ENCODE results near the gene PCMT1. TPM values are rescaled to one million over a fixed set of nuclear protein-coding genes. Genes with fewer than 3 reads are reported as not detected.

PCMT1 gene
- total RNA-seq, 1 experiment from 2014 or later: 90.7 TPM

- ATAC-seq: no peak
- Mint-ChIP-seq H3K27me3 (ENCODE audit: low read depth) (no peaks in the 10 kb centered on the region), H3K4me3 (no peak overlapping the region), H3K27ac (no peak overlapping the region), H3K4me1 (peaks cover 6% of the 10 kb centered on the region), H3K9me3 (no peaks in the 10 kb centered on the region), H3K36me3 (no peaks in the 10 kb centered on the region)
- no peak for DNase-seq (ENCODE audit: low spot score)
- ChIA-PET POLR2A (no interaction called here), CTCF (no interaction called here)
- no peak for TF ChIP-seq FOXP1 (CRISPR knock-in tag; IDR thresholded peaks at IDR 0.05; ENCODE audit: borderline replicate concordance)
- TF ChIP-seq ZNF671 (CRISPR knock-in tag; IDR thresholded peaks at IDR 0.05): no peak
- TF ChIP-seq E2F1 (CRISPR knock-in tag; IDR thresholded peaks at IDR 0.05): no peak
- no peak for TF ChIP-seq ZMAT4 (CRISPR knock-in tag; IDR thresholded peaks at IDR 0.05)
- TF ChIP-seq ZNF121 (CRISPR knock-in tag; IDR thresholded peaks at IDR 0.05): no peak
- no peak for TF ChIP-seq MXD4 (CRISPR knock-in tag; IDR thresholded peaks at IDR 0.05; ENCODE audit: borderline replicate concordance)
- TF ChIP-seq AR (CRISPR knock-in tag; IDR thresholded peaks at IDR 0.05): no peak
- no peak for TF ChIP-seq ELF4 (CRISPR knock-in tag; IDR thresholded peaks at IDR 0.05; ENCODE audit: low read depth)
- TF ChIP-seq NR1H2 (CRISPR knock-in tag; IDR thresholded peaks at IDR 0.05): no peak
- no peak for TF ChIP-seq ATF1 (CRISPR knock-in tag; IDR thresholded peaks at IDR 0.05)
- TF ChIP-seq E2F4 (CRISPR knock-in tag; IDR thresholded peaks at IDR 0.05; ENCODE audit: borderline replicate concordance, low read depth): no peak
- TF ChIP-seq NFYB (CRISPR knock-in tag; conservative IDR thresholded peaks at IDR 0.05; ENCODE audit: low read depth): no peak
- no peak for TF ChIP-seq FOXP4 (CRISPR knock-in tag; IDR thresholded peaks at IDR 0.05)
Observed at GRCh38 chr6:149754548-149754947, 5.0 kb downstream of the PCMT1 start.

- Mint-ChIP-seq H3K4me3 (no peak overlapping the region), H3K27ac (peak overlapping the region; percentile 10), H3K36me3 (peaks cover 3% of the 10 kb centered on the region; the same call in 1 of the 2 replicates), H3K4me1 (peaks cover 3% of the 10 kb centered on the region), H3K9me3 (no peaks in the 10 kb centered on the region), H3K27me3 (ENCODE audit: low read depth) (no peaks in the 10 kb centered on the region)
- DNase-seq (ENCODE audit: low spot score): no peak
- no peak for ATAC-seq
- CTCF ChIA-PET: no interaction called here
- POLR2A ChIA-PET: interaction anchor here (0.6 to 0.7 kb wide), 2 partner anchors 85 to 454 kb away, joined by 4 to 5 read pairs; no protein-coding TSS in a partner anchor
- TF ChIP-seq TEAD1 (CRISPR knock-in tag; IDR thresholded peaks at IDR 0.05) (no peak), OVOL2 (CRISPR knock-in tag; IDR thresholded peaks at IDR 0.05; ENCODE audit: borderline replicate concordance) (no peak), ZBTB21 (CRISPR knock-in tag; IDR thresholded peaks at IDR 0.05; ENCODE audit: borderline replicate concordance) (no peak), ERG (CRISPR knock-in tag; IDR thresholded peaks at IDR 0.05) (no peak), USF1 (CRISPR knock-in tag; IDR thresholded peaks at IDR 0.05) (no peak), CTCF (IDR thresholded peaks at IDR 0.05) (no peak), ZNF512 (CRISPR knock-in tag; IDR thresholded peaks at IDR 0.05; ENCODE audit: borderline replicate concordance) (no peak)
Observed at GRCh38 chr6:149755300-149756260, 6.0 kb downstream of the PCMT1 start.

Data from WTC11 (cell line).